SK-N-SH (cell line): ENCODE results near the gene SLC36A4. TPM values are rescaled to one million over a fixed set of nuclear protein-coding genes. Genes with fewer than 3 reads are reported as not detected.

Experiments used
- CTCF ChIA-PET: fragments of 300-600, 350-600 bp; formaldehyde crosslinking; extraction: SDS; loops from one replicate; lab custom pipeline; 2021; lab: Yijun Ruan, JAX
- POLR2A ChIA-PET: fragments of 350-600 bp; sonication (Branson Sonifier 250); formaldehyde crosslinking; extraction: SDS; loops from one replicate; lab custom pipeline; 2020; ENCODE audit warnings: antibody characterized with exemption, inconsistent platforms; lab: Yijun Ruan, JAX
- DNase-seq: peaks from one replicate; pipeline ENCODE4 v3.0.0; 2012
- H2AFZ ChIP-seq: fragments of 200-600 bp; sonication (generic); 2 replicates; pipeline ENCODE4 v1.8.1; 2016; ENCODE audit warnings: antibody characterized with exemption, mild to moderate bottlenecking, low read depth
- H3F3A ChIP-seq: fragments of 200-600 bp; sonication (generic); replicated peaks from 2 replicates; pipeline ENCODE3; 2016; ENCODE audit warnings: antibody characterized with exemption, mild to moderate bottlenecking; ENCODE audit not compliant: insufficient read depth
- H3K27ac ChIP-seq, 2 experiments: fragments of 200-500 bp in 1 of 2; fragments of 200-600 bp in 1 of 2; sonication (Bioruptor generic) in 1 of 2; sonication (generic), shearing (Covaris generic) in 1 of 2; 2 replicates each; pipeline versions ENCODE4 v1.5.1 to v1.6.1; 2014 to 2016; ENCODE audit warnings: low read depth in 2 of 2, inconsistent platforms in 1 of 2, low read length in 1 of 2, mild to moderate bottlenecking in 1 of 2, mixed read lengths in 1 of 2
- H3K27me3 ChIP-seq: fragments of 200-600 bp; sonication (generic), shearing (Covaris generic); 2 replicates; pipeline ENCODE4 v1.6.1; 2016; ENCODE audit warnings: mixed run types; ENCODE audit not compliant: insufficient read depth
- H3K36me3 ChIP-seq, 2 experiments: fragments of 200-500 bp in 1 of 2; fragments of 200-600 bp in 1 of 2; sonication (Bioruptor generic) in 1 of 2; sonication (generic) in 1 of 2; replicated peaks in 1 of 2; 2 replicates each; pipeline versions ENCODE3 to v1.5.1; 2014 to 2016; ENCODE audit warnings: low read length in 1 of 2, mild to moderate bottlenecking in 1 of 2; ENCODE audit not compliant: insufficient read depth in 2 of 2, control insufficient read depth in 1 of 2
- H3K4me1 ChIP-seq, 2 experiments: fragments of 200-500 bp in 1 of 2; fragments of 200-600 bp in 1 of 2; sonication (Bioruptor generic) in 1 of 2; sonication (generic), shearing (Covaris generic) in 1 of 2; 2 replicates each; pipeline versions ENCODE4 v1.5.1 to v1.6.1; 2014 to 2016; ENCODE audit warnings: low read depth in 1 of 2, low read length in 1 of 2, mixed run types in 1 of 2; ENCODE audit not compliant: insufficient read depth in 2 of 2, control insufficient read depth in 1 of 2
- H3K4me2 ChIP-seq: fragments of 200-600 bp; sonication (generic), shearing (Covaris generic); 2 replicates; pipeline ENCODE4 v1.6.1; 2017; ENCODE audit warnings: mixed run types
- H3K4me3 ChIP-seq, 2 experiments: fragments of 200-500 bp in 1 of 2; fragments of 200-600 bp in 1 of 2; sonication (Bioruptor generic) in 1 of 2; sonication (generic), shearing (Covaris generic) in 1 of 2; 2 replicates each; pipeline versions ENCODE4 v1.5.1 to v1.8.1; 2014 to 2016; ENCODE audit warnings: low read depth in 2 of 2, inconsistent platforms in 1 of 2, low read length in 1 of 2, mild to moderate bottlenecking in 1 of 2, mixed read lengths in 1 of 2, moderate library complexity in 1 of 2
- H3K79me2 ChIP-seq: fragments of 200-600 bp; sonication (generic); 2 replicates; pipeline ENCODE4 v1.8.1; 2017; ENCODE audit warnings: mild to moderate bottlenecking; ENCODE audit not compliant: insufficient read depth
- H3K9ac ChIP-seq: fragments of 200-600 bp; sonication (generic); 2 replicates; pipeline ENCODE4 v1.6.1; 2017; ENCODE audit warnings: mixed run types
- H3K9me2 ChIP-seq: fragments of 200-600 bp; sonication (generic); 2 replicates; pipeline ENCODE4 v1.6.1; 2017; ENCODE audit warnings: mixed run types
- H3K9me3 ChIP-seq: fragments of 200-600 bp; sonication (generic); 2 replicates; pipeline ENCODE4 v1.6.1; 2017; ENCODE audit warnings: mixed run types, mild to moderate bottlenecking, moderate library complexity
- H4K20me1 ChIP-seq: fragments of 200-600 bp; sonication (generic); 2 replicates; pipeline ENCODE4 v1.6.1; 2017; ENCODE audit warnings: mild to moderate bottlenecking, mixed run types; ENCODE audit not compliant: insufficient read depth
- CHD2 ChIP-seq: fragments of 150-350 bp; IDR thresholded peaks from 2 replicates; pipeline ENCODE4 v1.6.1; 2018; ENCODE audit warnings: low read length; ENCODE audit not compliant: partially characterized antibody
- ELF1 ChIP-seq: IDR thresholded peaks from 2 replicates; pipeline ENCODE4 v1.4.0; 2012
- EP300 ChIP-seq, 2 experiments: IDR thresholded peaks; 2 replicates each; pipeline versions ENCODE4 v1.4.0 to v1.6.1; 2012; ENCODE audit warnings: borderline replicate concordance in 1 of 2, low read depth in 1 of 2, low read length in 1 of 2
- FOSL2 ChIP-seq: IDR thresholded peaks from 2 replicates; pipeline ENCODE4 v1.4.0; 2012; ENCODE audit warnings: low read depth, mild to moderate bottlenecking, moderate library complexity, borderline replicate concordance
- FOXJ3 ChIP-seq: sonication (generic); formaldehyde crosslinking; IDR thresholded peaks from 2 replicates; pipeline ENCODE4 v1.5.1; 2020; ENCODE audit warnings: mild to moderate bottlenecking, missing genetic modification reagents
- GABPA ChIP-seq: IDR thresholded peaks from 2 replicates; pipeline ENCODE4 v1.4.0; 2012; ENCODE audit warnings: low read depth, mild to moderate bottlenecking
- GATA2 ChIP-seq: sonication (generic); formaldehyde crosslinking; IDR thresholded peaks from 2 replicates; pipeline ENCODE4 v1.5.0; 2020; ENCODE audit warnings: mild to moderate bottlenecking, missing genetic modification reagents
- IRF3 ChIP-seq: fragments of 150-350 bp; IDR thresholded peaks from 2 replicates; pipeline ENCODE4 v1.6.1; 2016; ENCODE audit warnings: mild to moderate bottlenecking, low read depth, low read length
- JUND ChIP-seq: IDR thresholded peaks from 2 replicates; pipeline ENCODE4 v1.4.0; 2012
- MEF2A ChIP-seq: IDR thresholded peaks from 2 replicates; pipeline ENCODE4 v1.4.0; 2012; ENCODE audit warnings: low read depth, borderline replicate concordance
- MXI1 ChIP-seq: IDR thresholded peaks from 2 replicates; pipeline ENCODE4 v1.6.1; 2012; ENCODE audit warnings: mild to moderate bottlenecking, low read depth, low read length, improper control_type of control experiment
- NFIC ChIP-seq: IDR thresholded peaks from 2 replicates; pipeline ENCODE4 v1.4.0; 2012; ENCODE audit warnings: borderline replicate concordance
- NRF1 ChIP-seq: IDR thresholded peaks from 2 replicates; pipeline ENCODE4 v1.6.1; 2012; ENCODE audit warnings: low read depth, mild to moderate bottlenecking, low read length
- PBX3 ChIP-seq: IDR thresholded peaks from 2 replicates; pipeline ENCODE4; 2012
- POLR2AphosphoS5 ChIP-seq: IDR thresholded peaks from 2 replicates; pipeline ENCODE4 v1.6.1; 2012; ENCODE audit warnings: low read depth, low read length
- RAD21 ChIP-seq: IDR thresholded peaks from 2 replicates; pipeline ENCODE4 v1.6.1; 2012; ENCODE audit warnings: mild to moderate bottlenecking, low read length
- RCOR1 ChIP-seq: fragments of 150-350 bp; IDR thresholded peaks from 2 replicates; pipeline ENCODE4 v1.6.1; 2017; ENCODE audit warnings: antibody characterized with exemption, low read length
- RFX5 ChIP-seq: IDR thresholded peaks from 2 replicates; pipeline ENCODE4 v1.6.1; 2012; ENCODE audit warnings: mild to moderate bottlenecking, improper control_type of control experiment, low read length
- SIN3A ChIP-seq: IDR thresholded peaks from 2 replicates; pipeline ENCODE4 v1.6.1; 2012; ENCODE audit warnings: low read depth, mild to moderate bottlenecking, low read length, moderate library complexity, borderline replicate concordance
- SMC3 ChIP-seq: IDR thresholded peaks from 2 replicates; pipeline ENCODE4 v1.6.1; 2012; ENCODE audit warnings: low read depth, low read length, improper control_type of control experiment
- TAF1 ChIP-seq: IDR thresholded peaks from 2 replicates; pipeline ENCODE4 v1.6.1; 2012; ENCODE audit warnings: low read depth, mild to moderate bottlenecking, low read length, moderate library complexity, borderline replicate concordance
- TCF12 ChIP-seq: IDR thresholded peaks from 2 replicates; pipeline ENCODE4 v1.4.0; 2012
- TEAD4 ChIP-seq: IDR thresholded peaks from 2 replicates; pipeline ENCODE4 v1.4.0; 2012; ENCODE audit warnings: mild to moderate bottlenecking, borderline replicate concordance; ENCODE audit not compliant: insufficient read depth
- USF1 ChIP-seq: IDR thresholded peaks from 2 replicates; pipeline ENCODE4 v1.4.0; 2012; ENCODE audit warnings: low read depth, borderline replicate concordance
- YY1 ChIP-seq: IDR thresholded peaks from 2 replicates; pipeline ENCODE4 v1.4.0; 2012; ENCODE audit warnings: low read depth, mild to moderate bottlenecking
- WGBS: methylation state at CpG from one replicate; pipeline ENCODE4 v1.1.6; 2017; ENCODE audit warnings: low lambda C conversion rate; 5-methylcytosine and 5-hydroxymethylcytosine counted together
- polyA plus RNA-seq, 3 experiments: library from polyadenylated mRNA; depleted of rRNA; stranded (reverse); fragments of >200 nt; gene quantifications; 2 replicates each; pipeline ENCODE4 v1.2.3, GENCODE V29; 2012
- TF ChIP-seq, protein P1 (sequence below): fragments of 200-600 bp; sonication (generic); IDR thresholded peaks from 2 replicates; pipeline ENCODE4 v1.6.1; 2017; ENCODE audit warnings: antibody characterized with exemption, mild to moderate bottlenecking, moderate library complexity
- TF ChIP-seq, protein P2 (sequence below): IDR thresholded peaks from 2 replicates; pipeline ENCODE4 v1.4.0; 2012; ENCODE audit warnings: low read depth, borderline replicate concordance

Gene SLC36A4
- polyA plus RNA-seq (2012; rRNA removed) = 7.3 and 9.7 TPM in 2 replicates
- polyA plus RNA-seq (2012; cell fraction: cytosol; rRNA removed) = 13.7 and 14.3 TPM in 2 replicates
- polyA plus RNA-seq (2012; cell fraction: nucleus; rRNA removed) = 4.3 and 8.1 TPM in 2 replicates

DNA sequence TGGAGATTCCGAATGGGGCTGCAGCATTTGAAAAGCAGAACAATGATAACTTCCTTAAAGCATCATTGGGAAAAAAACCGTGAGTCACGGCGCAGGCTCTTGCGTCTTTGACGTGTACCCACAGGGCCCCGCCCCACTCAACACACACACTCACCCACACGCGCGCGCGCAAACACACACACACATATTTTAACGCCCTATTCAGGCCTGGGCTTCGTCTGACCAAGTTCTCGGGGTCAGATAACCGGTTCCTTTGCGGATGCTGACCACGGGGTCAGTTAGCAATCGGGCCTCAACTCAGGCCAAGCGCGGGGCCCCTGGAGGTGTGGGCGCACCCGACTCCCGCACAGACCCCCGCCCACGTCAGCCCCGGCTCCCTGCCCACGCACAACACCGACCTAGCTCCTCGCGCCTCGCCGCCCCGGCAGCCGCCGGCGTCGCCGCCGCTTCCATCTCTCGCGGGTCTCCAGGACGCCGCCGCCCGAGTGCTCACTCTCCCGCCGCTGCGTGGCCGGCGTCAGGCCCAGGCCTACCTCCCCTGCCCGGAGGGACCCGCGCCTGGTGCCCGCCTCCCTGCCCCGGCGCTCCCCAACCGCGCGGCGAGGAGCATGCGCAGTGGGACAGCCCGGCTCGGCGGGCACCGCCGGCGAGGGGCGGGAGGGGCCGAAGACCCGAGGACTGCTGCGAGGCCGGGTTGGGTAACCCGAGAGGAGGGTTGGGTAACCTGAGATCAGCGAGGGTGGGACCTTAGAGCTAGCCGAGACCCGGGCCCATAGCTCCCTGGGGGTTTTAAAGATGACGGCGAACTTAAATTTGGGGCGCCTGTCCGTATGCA, at the start of gene SLC36A4:
TSS of gene SLC36A4 (minus strand) at position 612 of the 835 bp plus-strand sequence. CDS start at position 453, 159 bp downstream.
- H3K27ac ChIP-seq = peak within 1 kb of the TSS; percentile 95 to 98
- CTCF ChIA-PET = interaction anchor here (1.1 to 1.6 kb wide), 4 partner anchors 17 to 234 kb away, joined by 3 to 5 read pairs (median 3); no protein-coding TSS in a partner anchor
- peak within 1 kb of the TSS; percentile 97 for H3K9ac ChIP-seq
- H3K36me3 ChIP-seq = peaks cover 0 to 6% of the 10 kb centered on the region in 2 experiments
- H3F3A ChIP-seq = peaks cover 3% of the 10 kb centered on the region
- H3K27me3 ChIP-seq = no peaks in the 10 kb centered on the region
- H3K9me2 ChIP-seq = no peaks in the 10 kb centered on the region
- H3K4me1 ChIP-seq = peaks cover 0 to 13% of the 10 kb centered on the region in 2 experiments; a peak in 2 of 4 replicates
- H3K4me3 ChIP-seq = peak within 1 kb of the TSS; percentile 70 to 91
- H2AFZ ChIP-seq = peak within 1 kb of the TSS; percentile 92
- peak within 1 kb of the TSS; percentile 65 for H3K4me2 ChIP-seq
- no peaks in the 10 kb centered on the region for H3K9me3 ChIP-seq
- peak; percentile 96 for DNase-seq
- 2% methylated on average over 9 of the region's 81 CpGs for WGBS
- peaks cover 44% of the 10 kb centered on the region for H3K79me2 ChIP-seq
- no peaks in the 10 kb centered on the region for H4K20me1 ChIP-seq
- POLR2A ChIA-PET = interaction anchor here (0.9 to 1.4 kb wide), 3 partner anchors 15 to 464 kb away, joined by 3 to 4 read pairs (median 4); partner anchors contain the start of gene CEP295
- TF ChIP-seq TAF1 (peak; percentile 57; the same call in 1 of the 2 replicates), GABPA (no peak), RFX5 (no peak), TEAD4 (no peak), IRF3 (no peak), GATA2 (CRISPR knock-in tag) (no peak), USF1 (no peak), SMC3 (no peak), CHD2 (peak; percentile 28), NRF1 (peak; percentile 85), FOXJ3 (CRISPR knock-in tag) (no peak; the same call in 1 of the 2 replicates), PBX3 (no peak), RCOR1 (no peak), JUND (peak; percentile 41), EP300 (IDR thresholded peaks at IDR 0.05; ENCODE audit: borderline replicate concordance in 1 of 2, low read depth in 1 of 2, low read length in 1 of 2) (no peak; a peak in 1 of 4 replicates), RAD21 (no peak), MEF2A (no peak), FOSL2 (peak; percentile 44; the same call in 1 of the 2 replicates), TCF12 (peak; percentile 51; the same call in 1 of the 2 replicates), MXI1 (peak; percentile 75; the same call in 1 of the 2 replicates), SIN3A (peak; percentile 81; the same call in 1 of the 2 replicates), NFIC (no peak), POLR2AphosphoS5 (peak; percentile 75), ELF1 (no peak), YY1 (no peak)
- TF ChIP-seq, protein P1, sequence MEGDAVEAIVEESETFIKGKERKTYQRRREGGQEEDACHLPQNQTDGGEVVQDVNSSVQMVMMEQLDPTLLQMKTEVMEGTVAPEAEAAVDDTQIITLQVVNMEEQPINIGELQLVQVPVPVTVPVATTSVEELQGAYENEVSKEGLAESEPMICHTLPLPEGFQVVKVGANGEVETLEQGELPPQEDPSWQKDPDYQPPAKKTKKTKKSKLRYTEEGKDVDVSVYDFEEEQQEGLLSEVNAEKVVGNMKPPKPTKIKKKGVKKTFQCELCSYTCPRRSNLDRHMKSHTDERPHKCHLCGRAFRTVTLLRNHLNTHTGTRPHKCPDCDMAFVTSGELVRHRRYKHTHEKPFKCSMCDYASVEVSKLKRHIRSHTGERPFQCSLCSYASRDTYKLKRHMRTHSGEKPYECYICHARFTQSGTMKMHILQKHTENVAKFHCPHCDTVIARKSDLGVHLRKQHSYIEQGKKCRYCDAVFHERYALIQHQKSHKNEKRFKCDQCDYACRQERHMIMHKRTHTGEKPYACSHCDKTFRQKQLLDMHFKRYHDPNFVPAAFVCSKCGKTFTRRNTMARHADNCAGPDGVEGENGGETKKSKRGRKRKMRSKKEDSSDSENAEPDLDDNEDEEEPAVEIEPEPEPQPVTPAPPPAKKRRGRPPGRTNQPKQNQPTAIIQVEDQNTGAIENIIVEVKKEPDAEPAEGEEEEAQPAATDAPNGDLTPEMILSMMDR = no peak
- TF ChIP-seq, protein P2, sequence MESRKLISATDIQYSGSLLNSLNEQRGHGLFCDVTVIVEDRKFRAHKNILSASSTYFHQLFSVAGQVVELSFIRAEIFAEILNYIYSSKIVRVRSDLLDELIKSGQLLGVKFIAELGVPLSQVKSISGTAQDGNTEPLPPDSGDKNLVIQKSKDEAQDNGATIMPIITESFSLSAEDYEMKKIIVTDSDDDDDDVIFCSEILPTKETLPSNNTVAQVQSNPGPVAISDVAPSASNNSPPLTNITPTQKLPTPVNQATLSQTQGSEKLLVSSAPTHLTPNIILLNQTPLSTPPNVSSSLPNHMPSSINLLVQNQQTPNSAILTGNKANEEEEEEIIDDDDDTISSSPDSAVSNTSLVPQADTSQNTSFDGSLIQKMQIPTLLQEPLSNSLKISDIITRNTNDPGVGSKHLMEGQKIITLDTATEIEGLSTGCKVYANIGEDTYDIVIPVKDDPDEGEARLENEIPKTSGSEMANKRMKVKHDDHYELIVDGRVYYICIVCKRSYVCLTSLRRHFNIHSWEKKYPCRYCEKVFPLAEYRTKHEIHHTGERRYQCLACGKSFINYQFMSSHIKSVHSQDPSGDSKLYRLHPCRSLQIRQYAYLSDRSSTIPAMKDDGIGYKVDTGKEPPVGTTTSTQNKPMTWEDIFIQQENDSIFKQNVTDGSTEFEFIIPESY = peak; percentile 46; the same call in 1 of the 2 replicates
